H54 (cell line): ENCODE data around the gene GALNT18.

Experiments used
- DNase-seq: peaks from one replicate; pipeline ENCODE4 v3.0.0; 2011; ENCODE audit warnings: low spot score, mixed read lengths; ENCODE audit not compliant: insufficient read length
- FAIRE-seq: peaks from 3 replicates; lab custom pipeline; 2011; peaks lifted over from hg19 to GRCh38; lab: Jason Lieb, UNC
- POLR2A ChIP-seq: IDR thresholded peaks from 2 replicates; pipeline ENCODE4 v1.6.1; 2011; ENCODE audit warnings: low read depth, mild to moderate bottlenecking, low read length

The GALNT18 gene

DNA sequence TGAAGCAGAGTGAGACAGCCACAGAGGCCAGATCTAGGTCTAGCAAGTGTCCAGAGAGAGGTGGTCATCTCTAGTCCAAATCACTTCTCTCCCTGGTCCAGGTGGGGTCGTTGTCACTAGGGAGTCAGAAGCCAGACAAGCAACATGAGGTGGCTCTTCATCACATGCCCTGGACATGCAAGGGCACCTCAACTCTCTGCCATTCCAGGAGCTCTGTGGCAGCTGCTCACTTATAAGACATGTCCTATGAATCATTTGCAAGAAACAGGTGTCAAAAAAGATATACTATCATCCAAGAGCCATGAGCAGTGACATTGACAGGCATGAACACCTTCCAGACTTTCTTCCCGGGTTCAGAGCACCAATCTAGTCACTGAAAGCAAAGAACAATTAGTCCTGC is 130.8 kb downstream of the GALNT18 start:
- DNase-seq (no peak), FAIRE-seq (no peak)
- no peak for TF ChIP-seq POLR2A

- FAIRE-seq = no peak
- TF ChIP-seq POLR2A = no peak
- no peak for DNase-seq
Observed at GRCh38 chr11:11486423-11486822, 135.4 kb downstream of the GALNT18 start.

DNA sequence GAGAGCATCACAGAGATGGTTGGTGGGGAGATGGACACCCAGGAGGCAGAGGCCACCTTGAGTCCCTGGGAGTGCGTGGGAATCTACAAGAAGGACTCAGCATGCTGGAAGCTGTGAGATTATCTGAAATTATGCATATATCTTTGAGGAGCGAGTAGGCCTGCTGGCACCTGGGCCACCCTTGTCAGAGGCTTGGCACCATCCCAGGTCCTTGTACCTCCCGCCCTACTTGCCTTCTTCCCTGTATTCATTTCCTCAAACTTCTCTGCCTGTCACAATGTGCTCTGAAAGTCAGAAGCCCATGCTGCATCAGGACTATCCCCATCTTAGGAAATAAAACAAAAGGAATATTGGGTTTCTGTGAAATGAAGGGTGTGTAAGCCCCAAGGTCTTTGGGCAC is 135.8 kb downstream of the GALNT18 start:
- no peak for TF ChIP-seq POLR2A
- no peak for DNase-seq
- FAIRE-seq = no peak

- FAIRE-seq = no peak
- TF ChIP-seq POLR2A = no peak
- DNase-seq = no peak
Observed at GRCh38 chr11:11483627-11484026, 138.2 kb downstream of the GALNT18 start.

DNA sequence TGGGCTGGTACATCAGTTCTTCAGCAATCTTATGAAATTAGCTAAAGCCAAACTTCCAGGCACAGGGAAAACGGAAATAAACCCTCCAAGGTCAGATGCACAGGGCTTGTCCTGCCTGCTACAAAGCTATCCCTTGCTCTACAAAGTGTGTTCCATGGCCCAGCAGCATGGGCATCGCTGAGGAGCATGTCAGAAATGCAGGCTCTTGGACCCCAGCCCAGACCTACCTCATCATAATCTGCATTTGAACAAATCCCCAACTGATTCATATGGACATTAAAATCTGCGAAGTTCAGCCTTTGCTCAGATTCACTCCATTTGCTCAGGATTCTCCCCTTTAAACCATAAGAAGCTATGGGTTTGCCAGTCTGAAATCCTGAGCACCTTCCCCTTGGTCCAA is 139.1 kb downstream of the GALNT18 start:
- no peak for TF ChIP-seq POLR2A
- FAIRE-seq (no peak), DNase-seq (no peak)

DNA sequence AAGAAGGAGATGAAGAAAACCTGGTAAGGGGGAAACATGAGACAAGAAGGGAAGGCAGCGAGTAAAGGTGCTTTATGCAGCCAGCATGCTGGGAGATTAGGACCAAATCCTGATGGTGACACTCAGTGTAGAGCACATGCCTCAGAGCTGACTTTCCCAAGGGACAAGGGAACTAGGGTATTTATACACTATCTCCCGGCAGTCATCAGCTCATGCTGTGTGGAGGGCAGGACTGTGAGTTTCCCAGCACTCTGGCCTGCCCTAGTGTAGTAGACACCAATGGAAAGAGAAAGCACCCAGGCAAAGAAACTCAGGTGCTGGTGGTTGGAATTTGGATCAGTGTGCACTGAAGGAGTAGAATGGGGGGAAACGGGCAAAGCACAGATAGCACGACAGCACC is 140.4 kb downstream of the GALNT18 start:
- DNase-seq = no peak
- no peak for FAIRE-seq
- TF ChIP-seq POLR2A = no peak

DNA sequence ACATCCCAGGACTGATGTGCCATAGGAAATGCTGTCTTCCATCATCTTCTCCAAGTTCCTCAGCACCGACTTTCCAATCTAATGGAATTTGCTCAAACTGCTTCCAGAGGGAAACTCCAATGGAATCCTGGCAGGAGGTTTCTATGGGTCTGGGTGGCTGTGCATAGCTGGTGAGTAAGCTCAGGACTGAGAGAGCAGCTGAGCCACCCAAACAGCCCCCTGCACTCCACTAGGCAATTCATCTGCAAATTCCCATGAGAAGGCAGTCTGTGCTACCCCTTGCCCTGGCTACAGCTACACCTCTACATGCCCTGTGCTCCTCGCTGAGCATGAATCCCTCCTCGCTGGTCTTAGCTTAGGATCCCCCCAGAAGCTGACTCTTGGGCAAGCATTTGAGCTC is 140.8 kb downstream of the GALNT18 start:
- TF ChIP-seq POLR2A = no peak
- DNase-seq (no peak), FAIRE-seq (no peak)

DNA sequence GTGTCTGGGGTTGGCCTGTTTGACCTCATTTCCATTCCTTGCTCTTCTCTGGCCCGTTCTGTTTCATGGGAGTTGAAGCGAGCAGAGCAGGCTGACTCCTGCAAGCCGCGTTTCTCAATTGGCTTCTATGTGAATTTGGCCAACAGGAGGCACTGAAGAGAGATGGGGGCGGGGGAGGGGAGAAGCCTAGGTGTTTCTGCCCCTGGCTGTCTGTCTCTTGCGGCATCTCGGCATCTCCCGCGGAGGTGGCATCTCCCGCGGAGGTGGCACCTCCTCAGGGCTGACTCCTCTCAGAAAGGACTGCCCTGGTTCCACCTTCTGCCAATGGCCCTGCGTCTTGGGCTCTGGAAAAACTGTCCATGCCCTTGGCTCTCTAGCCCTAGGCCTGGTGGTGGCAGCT is 143.1 kb downstream of the GALNT18 start:
- FAIRE-seq (no peak), DNase-seq (no peak)
- no peak for TF ChIP-seq POLR2A

- no peak for TF ChIP-seq POLR2A
- no peak for FAIRE-seq
- DNase-seq = no peak
Observed at GRCh38 chr11:11477695-11478420, 143.9 kb downstream of the GALNT18 start.

DNA sequence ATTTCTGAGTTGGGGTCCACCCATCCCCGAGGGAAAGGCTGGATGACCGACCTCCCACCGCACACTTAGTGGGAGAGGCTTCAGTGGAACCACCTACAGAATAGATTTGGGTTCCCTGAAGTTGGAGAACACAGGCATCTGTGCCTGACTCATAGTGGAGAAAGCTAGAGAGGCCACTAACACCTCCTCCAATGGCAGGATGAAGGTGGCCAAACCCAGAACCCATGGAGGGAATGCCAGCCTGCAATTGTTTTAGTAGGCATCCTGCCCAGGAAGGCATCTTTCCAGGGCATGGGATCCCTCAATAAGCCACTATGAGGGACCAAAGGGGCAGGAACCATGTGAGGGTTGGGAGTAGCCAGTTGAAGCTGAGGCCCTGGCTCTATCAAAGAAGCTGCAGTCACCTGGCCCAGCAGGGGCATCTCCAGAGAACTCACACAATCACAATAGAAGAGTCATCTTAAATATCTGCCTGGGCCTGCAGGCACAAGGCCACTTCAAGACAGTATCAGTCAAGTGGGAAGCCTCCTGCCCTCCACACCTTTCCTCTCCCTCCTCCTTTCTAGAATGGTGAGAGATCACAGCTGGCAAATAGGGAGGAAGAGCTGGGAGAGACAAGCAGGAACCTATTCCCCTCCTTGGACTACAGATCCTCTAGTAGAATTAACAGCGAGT is 144.7 kb downstream of the GALNT18 start:
- TF ChIP-seq POLR2A = no peak
- FAIRE-seq (no peak), DNase-seq (no peak)

- no peak for DNase-seq
- TF ChIP-seq POLR2A = no peak
- FAIRE-seq = no peak
Observed at GRCh38 chr11:11476499-11476898, 145.3 kb downstream of the GALNT18 start.

DNA sequence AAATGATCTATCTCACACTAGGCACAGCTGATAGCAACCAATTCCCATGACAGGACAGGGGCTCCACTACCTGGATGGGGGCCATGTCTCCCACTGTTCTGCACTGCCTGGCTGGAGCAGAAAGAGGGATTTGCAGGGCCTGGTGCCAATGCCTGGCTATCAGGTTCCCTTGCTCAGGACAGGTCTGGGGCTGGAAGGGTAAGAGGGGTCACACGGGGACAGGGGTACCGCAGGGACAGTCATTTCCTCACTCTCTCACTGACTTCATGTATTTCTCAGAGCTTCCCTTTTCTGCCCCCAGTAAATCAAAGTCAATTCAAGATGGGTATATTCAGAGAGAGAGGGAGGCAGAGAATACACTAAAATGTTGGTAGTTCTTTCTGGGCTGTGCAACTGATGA is 149.7 kb downstream of the GALNT18 start:
- FAIRE-seq (no peak), DNase-seq (no peak)
- TF ChIP-seq POLR2A = no peak

GRCh38 chr11:11471201-11471600 is 150.6 kb downstream of the GALNT18 start:
- no peak for TF ChIP-seq POLR2A
- FAIRE-seq (no peak), DNase-seq (no peak)

- no peak for FAIRE-seq
- TF ChIP-seq POLR2A = no peak
- DNase-seq = no peak
Observed at GRCh38 chr11:11468954-11469353, 152.9 kb downstream of the GALNT18 start.

DNA sequence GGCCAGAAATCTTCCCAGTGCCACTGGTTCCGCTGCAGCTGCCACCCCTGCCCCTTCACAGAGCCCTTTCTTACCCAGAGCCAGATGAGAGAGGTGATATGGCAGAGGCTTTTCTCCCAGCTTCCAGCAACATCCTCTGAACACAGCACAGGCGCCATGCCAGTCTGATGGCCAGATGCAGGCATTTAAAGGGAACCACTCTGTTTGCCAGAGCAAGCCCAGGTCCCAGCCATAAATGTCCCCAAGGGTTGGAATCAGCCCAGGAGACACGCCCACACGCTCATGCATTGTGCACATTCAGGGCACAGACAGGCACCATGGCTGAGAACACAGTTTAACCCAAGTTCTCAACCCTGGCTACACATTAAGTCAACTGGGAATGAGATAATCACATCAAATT is 154.5 kb downstream of the GALNT18 start:
- no peak for TF ChIP-seq POLR2A
- FAIRE-seq = no peak
- no peak for DNase-seq
